Breast epithelium (tissue), 3 donors: ENCODE measurements around the gene CBLC.

Experiments
- POLR2A ChIP-seq: fragments of 450-650 bp; IDR thresholded peaks from one replicate; pipeline ENCODE4 v1.6.1; 2016; ENCODE audit warnings: antibody characterized with exemption, mild to moderate bottlenecking, moderate library complexity
- POLR2AphosphoS5 ChIP-seq, 3 donors: sonication (generic); formaldehyde crosslinking; IDR thresholded peaks; one replicate each; pipeline ENCODE4 v1.6.1; 2017; ENCODE audit warnings: antibody characterized with exemption in 3 of 3
- TF ChIP-seq, protein P1 (sequence below), 3 donors: fragments of 450-650 bp; IDR thresholded peaks; one replicate each; pipeline ENCODE4 v1.5.1; 2016 to 2017; ENCODE audit warnings: antibody characterized with exemption in 3 of 3, mild to moderate bottlenecking in 3 of 3, moderate library complexity in 3 of 3

DNA sequence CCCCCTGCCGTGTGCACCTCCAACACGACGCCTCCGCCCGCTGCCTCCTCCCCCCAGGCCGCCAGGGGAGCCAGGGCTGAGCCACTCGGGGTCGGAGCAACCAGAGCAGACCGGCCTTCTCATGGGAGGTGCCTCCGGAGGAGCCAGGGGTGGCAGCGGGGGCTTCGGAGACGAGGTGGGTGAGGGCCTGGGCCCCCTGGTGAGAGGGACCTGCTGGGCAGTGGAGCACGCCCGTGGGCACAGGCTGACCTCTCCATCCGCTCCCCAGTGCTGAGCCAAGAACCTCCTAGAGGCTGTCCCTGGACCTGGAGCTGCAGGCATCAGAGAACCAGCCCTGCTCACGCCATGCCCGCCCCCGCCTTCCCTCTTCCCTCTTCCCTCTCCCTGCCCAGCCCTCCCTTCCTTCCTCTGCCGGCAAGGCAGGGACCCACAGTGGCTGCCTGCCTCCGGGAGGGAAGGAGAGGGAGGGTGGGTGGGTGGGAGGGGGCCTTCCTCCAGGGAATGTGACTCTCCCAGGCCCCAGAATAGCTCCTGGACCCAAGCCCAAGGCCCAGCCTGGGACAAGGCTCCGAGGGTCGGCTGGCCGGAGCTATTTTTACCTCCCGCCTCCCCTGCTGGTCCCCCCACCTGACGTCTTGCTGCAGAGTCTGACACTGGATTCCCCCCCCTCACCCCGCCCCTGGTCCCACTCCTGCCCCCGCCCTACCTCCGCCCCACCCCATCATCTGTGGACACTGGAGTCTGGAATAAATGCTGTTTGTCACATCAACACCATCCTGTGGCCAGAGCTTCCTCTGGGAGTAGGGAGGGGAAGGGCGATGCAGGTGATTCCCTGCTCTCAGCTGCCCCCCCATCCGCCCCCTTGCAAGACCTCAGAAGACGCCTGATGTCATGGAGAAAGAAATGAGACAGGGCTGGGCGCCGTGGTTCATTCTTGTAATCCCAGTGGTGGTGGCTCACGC is 43.2 kb downstream of the CBLC start:
- TF ChIP-seq, protein P1, sequence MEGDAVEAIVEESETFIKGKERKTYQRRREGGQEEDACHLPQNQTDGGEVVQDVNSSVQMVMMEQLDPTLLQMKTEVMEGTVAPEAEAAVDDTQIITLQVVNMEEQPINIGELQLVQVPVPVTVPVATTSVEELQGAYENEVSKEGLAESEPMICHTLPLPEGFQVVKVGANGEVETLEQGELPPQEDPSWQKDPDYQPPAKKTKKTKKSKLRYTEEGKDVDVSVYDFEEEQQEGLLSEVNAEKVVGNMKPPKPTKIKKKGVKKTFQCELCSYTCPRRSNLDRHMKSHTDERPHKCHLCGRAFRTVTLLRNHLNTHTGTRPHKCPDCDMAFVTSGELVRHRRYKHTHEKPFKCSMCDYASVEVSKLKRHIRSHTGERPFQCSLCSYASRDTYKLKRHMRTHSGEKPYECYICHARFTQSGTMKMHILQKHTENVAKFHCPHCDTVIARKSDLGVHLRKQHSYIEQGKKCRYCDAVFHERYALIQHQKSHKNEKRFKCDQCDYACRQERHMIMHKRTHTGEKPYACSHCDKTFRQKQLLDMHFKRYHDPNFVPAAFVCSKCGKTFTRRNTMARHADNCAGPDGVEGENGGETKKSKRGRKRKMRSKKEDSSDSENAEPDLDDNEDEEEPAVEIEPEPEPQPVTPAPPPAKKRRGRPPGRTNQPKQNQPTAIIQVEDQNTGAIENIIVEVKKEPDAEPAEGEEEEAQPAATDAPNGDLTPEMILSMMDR (IDR thresholded peaks at IDR 0.05): no peak
- TF ChIP-seq POLR2AphosphoS5 (IDR thresholded peaks at IDR 0.05) (no peak), POLR2A (no peak)
